ENCODE data around the gene XRCC5. TPM values are rescaled to one million over a fixed set of nuclear protein-coding genes. Genes with fewer than 3 reads are reported as not detected.

Gene XRCC5
- total RNA-seq, 1 donor from 2014 or later: 360 TPM

- H3K4me3 ChIP-seq (ENCODE audit: low read depth, low read length): peak overlapping the region; percentile 81
- no peak for TF ChIP-seq CTCF (conservative IDR thresholded peaks at IDR 0.05; ENCODE audit: low read depth, low read length)
- no peak for DNase-seq (ENCODE audit: low read depth)
These were observed 1.5 kb downstream of the XRCC5 start for GRCh38 chr2:216110620-216111019.

GRCh38 chr2:216111122-216111521, 2.0 kb downstream of the XRCC5 start:
- TF ChIP-seq CTCF (conservative IDR thresholded peaks at IDR 0.05; ENCODE audit: low read depth, low read length): no peak
- H3K4me3 ChIP-seq (ENCODE audit: low read depth, low read length): no peak overlapping the region
- no peak for DNase-seq (ENCODE audit: low read depth)

- TF ChIP-seq CTCF (conservative IDR thresholded peaks at IDR 0.05; ENCODE audit: low read depth, low read length): no peak
- no peak overlapping the region for H3K4me3 ChIP-seq (ENCODE audit: low read depth, low read length)
- no peak for DNase-seq (ENCODE audit: low read depth)
These were observed 3.8 kb downstream of the XRCC5 start for GRCh38 chr2:216112926-216113325.

GRCh38 chr2:216113572-216113971, 4.4 kb downstream of the XRCC5 start:
- no peak for DNase-seq (ENCODE audit: low read depth)
- no peak overlapping the region for H3K4me3 ChIP-seq (ENCODE audit: low read depth, low read length)
- TF ChIP-seq CTCF (conservative IDR thresholded peaks at IDR 0.05; ENCODE audit: low read depth, low read length): no peak

GRCh38 chr2:216114382-216114713, 5.2 kb downstream of the XRCC5 start:
- no peak overlapping the region for H3K4me3 ChIP-seq (ENCODE audit: low read depth, low read length)
- no peak for TF ChIP-seq CTCF (conservative IDR thresholded peaks at IDR 0.05; ENCODE audit: low read depth, low read length)
- DNase-seq (ENCODE audit: low read depth): no peak

- TF ChIP-seq CTCF (conservative IDR thresholded peaks at IDR 0.05; ENCODE audit: low read depth, low read length): peak; percentile 82
These were observed 5.8 kb downstream of the XRCC5 start for GRCh38 chr2:216114714-216115531.

GRCh38 chr2:216116418-216116817, 7.3 kb downstream of the XRCC5 start:
- no peak overlapping the region for H3K4me3 ChIP-seq (ENCODE audit: low read depth, low read length)
- no peak for DNase-seq (ENCODE audit: low read depth)
- TF ChIP-seq CTCF (conservative IDR thresholded peaks at IDR 0.05; ENCODE audit: low read depth, low read length): no peak

More at GRCh38 chr2:216114714-216115531, 5.8 kb downstream of the XRCC5 start:
- peak; percentile 79 for DNase-seq (ENCODE audit: low read depth)
- peak overlapping the region; percentile 66 for H3K4me3 ChIP-seq (ENCODE audit: low read depth, low read length)
